ENCODE measurements around the gene TEAD2. TPM values are rescaled to one million over a fixed set of nuclear protein-coding genes. Genes with fewer than 3 reads are reported as not detected.
A peak's percentile ranks its signal among the peaks of the same experiment; 100 is the strongest.

TEAD2 gene
- total and polyA plus RNA-seq, 9 of the 15 experiments (the other 6 are each of a cell fraction or from before 2014, with no cell fraction given) = 1.6 to 27.0 (median 13.9) TPM

GRCh38 chr19:49361438-49362047 is 673 bp downstream of the TEAD2 start (continued):
- TF ChIP-seq ATF3 (IDR thresholded peaks at IDR 0.05) (no peak), ATF3 (CRISPR knock-in tag; conservative IDR thresholded peaks at IDR 0.05) (no peak), HNRNPH1 (optimal IDR thresholded peaks at IDR 0.05; ENCODE audit: low read depth, low read length) (no peak), ZNF354B (CRISPR knock-in tag; IDR thresholded peaks at IDR 0.05) (no peak), ZNF589 (CRISPR knock-in tag; IDR thresholded peaks at IDR 0.05; ENCODE audit: low read depth) (no peak), ZNF311 (CRISPR knock-in tag; IDR thresholded peaks at IDR 0.05) (no peak), VEZF1 (CRISPR knock-in tag; IDR thresholded peaks at IDR 0.05) (peak; percentile 76), MECOM (CRISPR knock-in tag; IDR thresholded peaks at IDR 0.05) (no peak), ETS2 (tag; IDR thresholded peaks at IDR 0.05; ENCODE audit: borderline replicate concordance, poor library complexity, severe bottlenecking) (no peak), ZC3H4 (CRISPR knock-in tag; IDR thresholded peaks at IDR 0.05; ENCODE audit: borderline replicate concordance) (no peak), ZFP1 (CRISPR knock-in tag; IDR thresholded peaks at IDR 0.05) (no peak), CREM (IDR thresholded peaks at IDR 0.05; ENCODE audit: low read depth) (no peak), SIN3A (IDR thresholded peaks at IDR 0.05; ENCODE audit: borderline replicate concordance in 2 of 2, control insufficient read depth in 1 of 2, low read depth in 2 of 2, low read length in 2 of 2) (no peak; a peak in 1 of 4 replicates), SMARCB1 (IDR thresholded peaks at IDR 0.05; ENCODE audit: insufficient read length, low read depth) (no peak), RUNX1 (IDR thresholded peaks at IDR 0.05; ENCODE audit: low read depth) (0 out of 2 replicates have a peak, but pooled peaks have one; percentile 42), PRMT5 (CRISPR knock-in tag; IDR thresholded peaks at IDR 0.05) (no peak), AFF4 (CRISPR knock-in tag; IDR thresholded peaks at IDR 0.05) (no peak), THAP7 (CRISPR knock-in tag; IDR thresholded peaks at IDR 0.05) (no peak)
- TF ChIP-seq, protein P1, sequence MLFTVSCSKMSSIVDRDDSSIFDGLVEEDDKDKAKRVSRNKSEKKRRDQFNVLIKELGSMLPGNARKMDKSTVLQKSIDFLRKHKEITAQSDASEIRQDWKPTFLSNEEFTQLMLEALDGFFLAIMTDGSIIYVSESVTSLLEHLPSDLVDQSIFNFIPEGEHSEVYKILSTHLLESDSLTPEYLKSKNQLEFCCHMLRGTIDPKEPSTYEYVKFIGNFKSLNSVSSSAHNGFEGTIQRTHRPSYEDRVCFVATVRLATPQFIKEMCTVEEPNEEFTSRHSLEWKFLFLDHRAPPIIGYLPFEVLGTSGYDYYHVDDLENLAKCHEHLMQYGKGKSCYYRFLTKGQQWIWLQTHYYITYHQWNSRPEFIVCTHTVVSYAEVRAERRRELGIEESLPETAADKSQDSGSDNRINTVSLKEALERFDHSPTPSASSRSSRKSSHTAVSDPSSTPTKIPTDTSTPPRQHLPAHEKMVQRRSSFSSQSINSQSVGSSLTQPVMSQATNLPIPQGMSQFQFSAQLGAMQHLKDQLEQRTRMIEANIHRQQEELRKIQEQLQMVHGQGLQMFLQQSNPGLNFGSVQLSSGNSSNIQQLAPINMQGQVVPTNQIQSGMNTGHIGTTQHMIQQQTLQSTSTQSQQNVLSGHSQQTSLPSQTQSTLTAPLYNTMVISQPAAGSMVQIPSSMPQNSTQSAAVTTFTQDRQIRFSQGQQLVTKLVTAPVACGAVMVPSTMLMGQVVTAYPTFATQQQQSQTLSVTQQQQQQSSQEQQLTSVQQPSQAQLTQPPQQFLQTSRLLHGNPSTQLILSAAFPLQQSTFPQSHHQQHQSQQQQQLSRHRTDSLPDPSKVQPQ (CRISPR knock-in tag; IDR thresholded peaks at IDR 0.05; ENCODE audit: borderline replicate concordance) = no peak

Data from K562 (cell line).